NCI-H748 (cell line): Measurements from ENCODE around the gene ATP1B4.

ENCODE experiments used
- DNase-seq: peaks from one replicate; lab custom pipeline; 2025; ENCODE audit not compliant: unreplicated experiment; lab: John Stamatoyannopoulos, UW

ATP1B4 gene

GRCh38 chrX:120372667-120373370 lies 10.9 kb downstream of the ATP1B4 start:
- no peak for DNase-seq

GRCh38 chrX:120377179-120377578 lies 15.3 kb downstream of the ATP1B4 start:
- peak; percentile 17 for DNase-seq

- peak; percentile 88 for DNase-seq
These were observed 15.8 kb downstream of the ATP1B4 start for GRCh38 chrX:120377715-120378114.

- DNase-seq, result no peak
These were observed 16.7 kb downstream of the ATP1B4 start for GRCh38 chrX:120378570-120378969.

- no peak for DNase-seq
These were observed 18.2 kb downstream of the ATP1B4 start for GRCh38 chrX:120379937-120380681.

GRCh38 chrX:120380699-120381098 lies 18.8 kb downstream of the ATP1B4 start:
- DNase-seq, result peak; percentile 42

- DNase-seq, result no peak
These were observed 39.4 kb downstream of the ATP1B4 start for GRCh38 chrX:120401301-120401700.

GRCh38 chrX:120402369-120402768 lies 40.5 kb downstream of the ATP1B4 start:
- DNase-seq, result no peak

- DNase-seq, result no peak
These were observed 44.7 kb downstream of the ATP1B4 start for GRCh38 chrX:120406638-120407037.

- no peak for DNase-seq
These were observed 46.3 kb downstream of the ATP1B4 start for GRCh38 chrX:120408168-120408567.

GRCh38 chrX:120419463-120419862 lies 57.6 kb downstream of the ATP1B4 start:
- no peak for DNase-seq

- no peak for DNase-seq
These were observed 64.7 kb downstream of the ATP1B4 start for GRCh38 chrX:120426599-120426998.

- peak; percentile 23 for DNase-seq
These were observed 66.4 kb downstream of the ATP1B4 start for GRCh38 chrX:120428309-120428708.

GRCh38 chrX:120429776-120430540 lies 68.1 kb downstream of the ATP1B4 start:
- no peak for DNase-seq
